Measurements from ENCODE around the gene ART1.

DNA sequence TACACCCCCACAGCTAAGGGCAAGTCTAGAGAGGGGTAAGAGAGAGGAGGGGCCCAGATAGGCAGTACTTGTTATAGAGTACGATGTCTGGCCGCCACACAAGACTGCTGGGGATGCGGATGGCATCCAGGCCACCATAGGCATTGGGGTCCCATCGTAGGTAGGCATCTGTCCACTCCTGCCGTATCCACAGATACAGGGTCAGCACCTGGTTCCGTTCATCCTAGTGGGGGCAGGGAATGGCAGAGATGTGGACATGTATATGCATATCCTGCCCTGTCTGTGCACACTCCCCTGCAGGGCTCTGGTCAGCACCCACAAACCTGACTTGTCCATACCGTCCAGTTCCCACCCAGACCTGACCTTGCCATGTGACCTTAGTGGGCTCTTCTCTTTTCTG is 24.2 kb downstream of the ART1 start:
- TF ChIP-seq EZH2 (IDR thresholded peaks at IDR 0.05; ENCODE audit: insufficient read depth, poor library complexity, severe bottlenecking): no peak
- no peak for TF ChIP-seq EZH2phosphoT487 (IDR thresholded peaks at IDR 0.05; ENCODE audit: insufficient read depth, low read depth)
